GM19452 (cell line): ENCODE results near the gene TRPC1.
"Not testable (repeated sequence)": the region's sequence is repeated elsewhere in the genome, so short reads cannot be mapped to it uniquely, and the experiment has no call there.

ENCODE experiments used
- ATAC-seq: cut with Tn5 transposase; IDR thresholded peaks from one replicate; pipeline ENCODE4 v1.9.1; 2021; ENCODE audit not compliant: unreplicated experiment

Gene TRPC1

GRCh38 chr3:142723968-142724681 lies at the start of gene TRPC1:
TSS of gene TRPC1 (plus strand) at chr3:142724034. CDS start at chr3:142724560, 526 bp downstream.
- peak; percentile 96 for ATAC-seq

GRCh38 chr3:142676151-142676550 lies 47.7 kb upstream of the TRPC1 start:
- ATAC-seq, result no peak

- no peak for ATAC-seq
These were observed 43.1 kb upstream of the TRPC1 start for GRCh38 chr3:142680710-142681109.

DNA sequence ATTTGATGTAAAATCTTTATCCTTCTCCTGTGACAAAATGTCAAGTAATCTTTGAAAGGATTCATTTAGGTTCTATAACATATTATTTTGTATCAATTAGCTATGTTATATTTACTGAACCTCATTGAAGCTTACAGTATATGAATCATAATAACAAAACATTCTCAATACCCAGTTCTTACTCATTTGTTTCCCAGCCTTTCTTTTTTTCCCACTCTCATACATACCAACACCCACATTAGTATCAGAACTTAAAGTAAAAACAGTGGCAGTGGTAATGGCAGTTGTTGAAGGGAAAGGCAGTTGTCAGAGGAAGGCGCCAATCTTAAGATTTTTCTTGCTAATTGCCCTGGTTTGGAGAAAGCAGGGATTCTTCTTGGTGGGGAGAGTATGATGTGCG lies 33.2 kb upstream of the TRPC1 start:
- ATAC-seq, result no peak

DNA sequence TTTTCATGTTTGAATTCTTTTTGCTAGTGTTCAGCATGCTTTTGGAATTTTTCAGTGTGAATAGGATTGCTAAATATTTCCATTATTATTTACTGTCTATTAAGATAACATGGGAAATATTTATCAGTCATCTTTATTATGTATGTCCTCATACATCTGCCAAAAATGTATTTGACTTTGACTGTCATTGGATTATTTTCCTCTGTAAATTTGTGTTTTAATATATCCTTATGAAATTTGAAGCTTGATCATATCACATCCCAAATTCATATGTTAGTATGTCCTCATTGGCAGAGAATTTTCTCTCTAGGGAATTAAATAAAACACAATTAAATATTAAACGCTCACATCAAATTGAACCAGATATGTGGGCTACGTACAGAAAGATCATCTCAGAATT lies 32.3 kb upstream of the TRPC1 start:
- ATAC-seq, result no peak

GRCh38 chr3:142693136-142693853 lies 30.5 kb upstream of the TRPC1 start:
- no peak for ATAC-seq

DNA sequence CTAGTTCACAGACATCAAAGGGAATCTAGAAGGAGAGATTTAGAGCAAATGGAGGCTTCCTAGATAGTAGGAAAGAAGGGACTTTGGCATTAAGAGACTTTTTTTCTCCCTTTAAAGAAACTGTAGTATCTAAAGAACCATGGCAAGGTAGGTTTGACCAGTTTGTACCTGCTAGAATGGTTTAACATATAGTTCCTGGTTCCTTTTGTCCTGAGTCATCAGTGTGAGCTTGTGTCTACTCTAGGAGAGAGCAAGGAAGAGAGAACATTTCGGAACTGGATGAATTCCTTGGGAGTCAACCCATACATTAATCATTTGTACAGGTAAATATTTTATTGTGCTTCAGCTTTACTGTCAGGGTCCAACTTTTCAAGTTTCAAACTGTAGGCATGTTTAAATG lies 29.6 kb upstream of the TRPC1 start:
- no peak for ATAC-seq

- ATAC-seq, result no peak
These were observed 18.6 kb upstream of the TRPC1 start for GRCh38 chr3:142705198-142705597.

- ATAC-seq, result no peak
These were observed 17.3 kb upstream of the TRPC1 start for GRCh38 chr3:142706321-142707127.

DNA sequence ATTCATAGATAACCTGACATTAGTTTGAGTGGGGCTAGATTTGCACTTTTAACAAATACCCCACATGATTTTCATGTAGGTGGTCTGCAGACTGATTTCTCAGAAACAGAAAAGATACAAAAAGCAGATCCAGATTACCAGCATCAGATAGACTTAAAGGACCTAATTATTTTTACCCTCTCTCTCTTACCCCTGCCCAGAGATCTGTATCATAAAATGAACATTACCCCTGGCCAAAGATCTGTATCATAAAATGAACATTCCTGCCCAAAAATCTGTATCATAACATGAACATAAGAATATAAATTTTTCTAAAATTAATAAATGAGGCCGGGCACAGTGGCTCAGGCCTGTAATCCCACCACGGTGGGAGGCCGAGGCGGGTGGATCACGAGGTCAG lies 14.6 kb upstream of the TRPC1 start:
- no peak for ATAC-seq

DNA sequence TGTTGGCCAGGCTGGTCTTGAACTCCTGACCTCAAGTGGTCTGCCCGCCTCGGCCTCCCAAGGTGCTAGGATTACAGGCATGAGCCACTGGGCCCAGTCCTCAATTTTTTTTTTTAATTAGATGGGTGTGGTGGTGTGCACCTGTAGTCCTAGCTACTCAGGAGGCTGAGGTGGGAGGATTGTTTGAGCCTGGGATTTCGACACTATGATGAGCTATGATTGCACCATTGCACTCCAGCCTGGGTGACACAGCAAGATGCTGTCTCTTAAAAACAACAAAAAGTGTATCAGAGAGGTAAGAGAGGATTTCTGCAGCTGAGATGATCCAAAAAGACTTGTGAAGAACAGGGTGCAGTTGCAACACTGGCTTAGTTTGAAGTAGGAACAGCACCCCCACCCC lies 9.0 kb upstream of the TRPC1 start:
- not testable (repeated sequence) for ATAC-seq

DNA sequence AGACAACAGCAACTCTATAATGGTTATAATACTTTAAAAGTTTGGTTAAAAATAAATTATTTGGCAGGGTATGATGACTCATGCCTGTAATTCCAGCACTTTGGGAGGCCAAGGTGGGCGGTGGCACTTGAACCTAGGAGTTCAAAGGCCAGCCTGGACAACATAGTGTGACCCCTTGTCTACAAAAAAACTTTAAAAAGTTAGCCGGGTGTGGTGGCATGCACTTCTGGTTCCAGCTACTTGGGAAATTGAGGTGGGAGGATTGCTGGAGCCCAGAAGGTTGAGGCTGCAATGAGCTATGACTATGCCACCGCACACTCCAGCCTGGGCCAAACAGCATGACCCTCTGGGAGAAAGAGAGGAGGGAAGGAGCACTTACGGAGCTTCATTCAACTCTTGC lies 7.7 kb upstream of the TRPC1 start:
- ATAC-seq, result no peak

- peak; percentile 17 for ATAC-seq
These were observed 218 bp upstream of the TRPC1 start for GRCh38 chr3:142723665-142723967.

GRCh38 chr3:142724682-142725356 lies 985 bp downstream of the TRPC1 start:
- peak; percentile 5 for ATAC-seq

GRCh38 chr3:142725357-142725739 lies 1.5 kb downstream of the TRPC1 start:
- ATAC-seq, result no peak

DNA sequence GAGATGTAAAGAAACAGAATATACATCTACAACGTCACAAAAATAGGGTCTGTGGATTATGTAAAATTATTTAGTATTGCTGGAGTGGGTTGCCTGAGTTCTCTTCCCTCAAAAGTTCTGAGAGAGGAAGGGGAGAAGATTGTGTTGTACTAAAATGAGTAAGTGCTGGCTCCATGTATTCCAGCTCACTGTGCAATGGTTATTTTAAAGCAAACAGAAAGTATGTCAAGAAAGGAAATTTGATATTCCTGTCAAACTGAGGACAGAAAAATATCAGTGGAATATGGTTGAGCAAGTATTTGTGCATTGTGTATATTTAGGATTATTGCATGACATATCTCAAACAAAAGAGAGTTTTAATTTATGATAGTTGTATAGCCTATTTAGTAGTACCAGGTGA lies 2.2 kb downstream of the TRPC1 start:
- ATAC-seq, result no peak

GRCh38 chr3:142732066-142732465 lies 8.2 kb downstream of the TRPC1 start:
- no peak for ATAC-seq

DNA sequence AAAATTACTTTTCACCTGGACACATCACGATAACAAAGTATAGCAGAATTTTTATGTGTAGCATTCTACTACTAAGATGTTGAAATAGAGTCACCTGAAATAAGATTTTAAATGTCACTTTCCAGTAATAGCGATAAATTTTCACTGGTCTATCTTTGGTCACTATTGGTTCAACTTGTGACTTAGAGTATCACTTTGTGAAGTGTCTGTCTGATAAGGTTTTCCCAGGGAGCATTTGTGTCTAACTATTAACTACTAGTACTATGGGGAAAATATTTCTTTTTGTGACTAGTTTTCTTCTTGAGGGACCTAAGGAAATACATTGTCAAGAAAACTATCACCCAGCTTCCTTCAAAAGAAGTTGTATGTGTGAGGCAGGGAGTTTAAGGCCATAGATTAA lies 11.0 kb downstream of the TRPC1 start:
- ATAC-seq, result no peak

DNA sequence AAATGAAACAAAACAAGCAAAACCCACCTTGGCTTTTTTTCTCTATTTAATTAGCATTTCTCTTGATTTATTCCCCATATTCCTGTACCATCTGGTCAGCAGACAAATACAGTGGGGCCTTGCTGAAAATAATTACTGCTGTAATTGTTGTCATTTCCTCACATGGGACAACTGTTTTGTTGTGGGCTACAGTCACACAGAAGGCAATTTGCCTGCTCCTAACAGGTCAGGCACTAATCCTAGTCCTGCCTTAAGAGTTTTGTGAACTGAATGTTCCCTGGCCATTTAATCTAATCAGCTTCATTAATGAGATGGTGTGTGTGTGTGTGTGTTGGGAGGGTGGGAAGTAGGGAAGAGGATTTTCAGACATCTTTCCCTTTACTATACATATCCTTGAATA lies 11.6 kb downstream of the TRPC1 start:
- ATAC-seq, result no peak

DNA sequence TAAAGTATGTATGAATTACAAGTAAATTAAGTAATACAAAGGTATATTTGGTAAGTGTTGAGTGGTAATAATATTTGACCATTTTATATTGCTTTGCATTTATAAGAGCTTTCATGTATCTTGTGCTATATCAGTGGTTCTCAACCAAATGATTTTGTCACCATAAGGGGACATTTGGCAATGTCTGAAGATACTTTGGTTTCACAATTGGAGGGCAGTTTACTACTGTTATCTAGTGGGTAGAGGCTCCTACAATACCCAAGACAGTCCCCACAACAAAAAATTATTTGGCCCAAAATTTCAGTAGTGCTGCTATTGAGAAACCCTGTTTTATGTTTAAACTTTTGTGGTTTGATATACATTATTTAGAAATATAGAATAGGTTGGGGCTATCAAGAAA lies 14.6 kb downstream of the TRPC1 start:
- no peak for ATAC-seq

DNA sequence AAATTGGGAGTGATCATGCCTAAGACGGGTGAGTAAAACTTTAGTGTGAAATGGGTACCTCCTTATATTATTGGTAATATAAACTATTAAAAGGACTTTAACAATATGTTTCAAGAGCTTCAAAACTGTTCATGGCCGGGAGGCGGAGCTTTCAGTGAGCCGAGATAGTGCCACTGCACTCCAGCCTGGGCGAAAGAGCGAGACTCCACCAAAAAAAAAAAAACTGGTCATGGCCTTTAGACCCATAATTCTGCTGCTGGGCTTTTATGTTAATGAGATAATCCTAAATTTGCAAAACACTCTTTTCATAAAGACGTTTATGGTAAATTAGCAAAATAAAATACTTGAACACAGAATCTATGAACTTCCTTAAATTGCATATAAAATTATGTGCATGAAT lies 22.8 kb downstream of the TRPC1 start:
- no peak for ATAC-seq
